HG02973 (cell line): Measurements from ENCODE around the gene PAFAH1B2.

ENCODE experiments used
- ATAC-seq: cut with Tn5 transposase; IDR thresholded peaks from one replicate; pipeline ENCODE4 v1.9.1; 2021; ENCODE audit warnings: moderate library complexity; ENCODE audit not compliant: unreplicated experiment

PAFAH1B2 gene

GRCh38 chr11:117220568-117220967 lies 76.5 kb downstream of the PAFAH1B2 start:
- ATAC-seq, result no peak

- no peak for ATAC-seq
Measured at GRCh38 chr11:117220999-117221774, 77.1 kb downstream of the PAFAH1B2 start.

- no peak for ATAC-seq
Measured at GRCh38 chr11:117221775-117222517, 77.9 kb downstream of the PAFAH1B2 start.

- ATAC-seq, result no peak
Measured at GRCh38 chr11:117222991-117223740, 79.1 kb downstream of the PAFAH1B2 start.

DNA sequence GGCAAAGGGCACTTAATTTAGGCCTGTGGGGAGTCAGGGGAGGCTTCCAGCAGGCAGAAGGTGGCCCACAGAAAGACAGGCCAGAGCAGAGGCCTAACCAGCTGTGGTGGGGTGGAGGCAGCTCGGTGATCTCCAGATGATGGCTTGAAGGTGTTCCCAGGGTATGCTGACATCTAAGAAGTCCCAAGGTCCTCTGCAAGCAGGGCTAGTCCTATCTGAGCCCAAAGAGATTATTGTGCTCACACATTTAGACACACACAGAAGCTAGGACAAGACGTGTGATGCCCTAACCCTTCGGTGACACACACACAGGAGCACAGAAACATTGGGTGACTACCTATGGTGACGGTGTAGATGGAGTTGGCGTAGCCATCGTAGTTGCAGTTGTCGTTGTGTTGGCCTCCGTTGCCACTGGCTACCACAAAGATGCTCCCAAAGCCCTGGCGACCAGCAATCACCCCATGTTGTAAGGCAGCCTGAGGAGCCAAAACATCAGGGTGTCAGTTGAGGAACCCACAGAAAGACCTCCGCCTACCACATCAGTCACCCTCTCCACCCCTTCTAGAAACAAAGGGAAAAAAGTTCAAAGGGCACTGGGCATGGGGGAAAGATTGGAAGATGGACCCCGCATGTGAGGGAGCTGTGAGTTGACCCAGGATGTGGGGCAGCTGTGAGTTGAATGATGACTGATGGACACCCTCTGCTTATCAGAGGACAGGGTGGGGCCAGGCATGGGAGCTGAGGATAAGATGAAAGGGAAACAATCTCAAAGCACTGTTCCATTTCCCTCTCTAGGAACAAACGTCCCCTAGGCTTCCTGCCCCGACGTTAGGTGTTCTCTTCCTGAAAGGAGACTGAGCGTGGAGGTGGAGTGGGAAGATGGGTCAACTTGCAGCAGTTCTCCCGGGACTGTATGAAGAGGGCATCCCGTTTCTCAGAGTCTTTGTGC lies 79.9 kb downstream of the PAFAH1B2 start:
- no peak for ATAC-seq

DNA sequence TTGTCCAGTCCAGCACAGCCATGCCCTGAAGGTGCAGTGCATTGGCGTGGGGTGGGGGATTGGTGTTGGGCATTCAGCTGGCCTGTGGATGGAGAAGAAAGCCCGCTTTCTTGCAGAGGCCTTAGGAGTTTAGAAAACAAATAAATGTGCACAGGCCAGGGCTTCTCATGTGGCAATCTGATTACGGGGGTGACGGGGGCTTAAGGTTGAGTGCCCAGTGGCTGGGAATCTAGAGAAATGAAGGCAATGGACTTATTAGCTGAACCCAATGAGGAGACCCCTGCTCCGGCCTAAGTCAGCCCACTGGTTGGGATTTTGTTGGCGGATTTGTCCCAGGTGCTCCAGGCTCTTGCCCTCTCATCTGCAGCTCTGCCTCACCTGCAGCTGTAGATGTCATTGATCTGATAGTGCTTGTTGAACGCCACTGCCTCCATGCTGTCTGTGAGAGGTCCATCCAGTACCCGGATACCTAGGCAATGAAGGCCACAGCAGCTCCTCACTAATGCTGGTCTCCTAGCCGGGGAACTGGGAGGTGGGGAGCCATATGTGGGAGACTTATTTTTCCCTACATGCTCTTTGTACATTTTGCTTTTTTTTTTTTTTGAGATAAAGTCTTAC lies 81.6 kb downstream of the PAFAH1B2 start:
- no peak for ATAC-seq
